ENCODE measurements around the gene SLC25A26. TPM values are rescaled to one million over a fixed set of nuclear protein-coding genes. Genes with fewer than 3 reads are reported as not detected.
"Not testable (repeated sequence)": the region's sequence is repeated elsewhere in the genome, so short reads cannot be mapped to it uniquely, and the experiment has no call there.

SLC25A26 gene
- total RNA-seq, 4 donors from 2014 or later, result 8.5 to 26.3 (median 16.7) TPM

DNA sequence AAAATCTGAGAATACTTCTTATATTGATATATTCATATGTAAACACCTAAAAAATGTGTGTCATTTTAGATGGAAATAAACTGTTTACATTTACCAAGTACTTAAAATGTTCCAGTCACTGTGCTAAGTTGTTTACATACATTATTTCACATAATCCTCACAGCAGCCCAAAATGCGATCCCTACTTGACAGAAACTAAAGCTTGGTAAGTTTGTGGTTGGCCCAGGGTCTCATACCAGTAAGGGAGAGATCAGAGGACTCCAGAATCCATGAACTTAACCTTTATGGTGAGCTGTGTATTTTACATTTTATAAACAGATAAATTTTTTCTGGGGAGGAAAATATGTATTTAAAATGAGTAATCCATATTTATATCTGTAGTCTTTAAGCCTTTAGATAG is 51.2 kb downstream of the SLC25A26 start:
- TF ChIP-seq, protein P1, sequence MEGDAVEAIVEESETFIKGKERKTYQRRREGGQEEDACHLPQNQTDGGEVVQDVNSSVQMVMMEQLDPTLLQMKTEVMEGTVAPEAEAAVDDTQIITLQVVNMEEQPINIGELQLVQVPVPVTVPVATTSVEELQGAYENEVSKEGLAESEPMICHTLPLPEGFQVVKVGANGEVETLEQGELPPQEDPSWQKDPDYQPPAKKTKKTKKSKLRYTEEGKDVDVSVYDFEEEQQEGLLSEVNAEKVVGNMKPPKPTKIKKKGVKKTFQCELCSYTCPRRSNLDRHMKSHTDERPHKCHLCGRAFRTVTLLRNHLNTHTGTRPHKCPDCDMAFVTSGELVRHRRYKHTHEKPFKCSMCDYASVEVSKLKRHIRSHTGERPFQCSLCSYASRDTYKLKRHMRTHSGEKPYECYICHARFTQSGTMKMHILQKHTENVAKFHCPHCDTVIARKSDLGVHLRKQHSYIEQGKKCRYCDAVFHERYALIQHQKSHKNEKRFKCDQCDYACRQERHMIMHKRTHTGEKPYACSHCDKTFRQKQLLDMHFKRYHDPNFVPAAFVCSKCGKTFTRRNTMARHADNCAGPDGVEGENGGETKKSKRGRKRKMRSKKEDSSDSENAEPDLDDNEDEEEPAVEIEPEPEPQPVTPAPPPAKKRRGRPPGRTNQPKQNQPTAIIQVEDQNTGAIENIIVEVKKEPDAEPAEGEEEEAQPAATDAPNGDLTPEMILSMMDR (IDR thresholded peaks at IDR 0.05), result no peak
- TF ChIP-seq POLR2A (IDR thresholded peaks at IDR 0.05), result no peak
- Histone ChIP-seq H3K27me3 (no peaks in the 10 kb centered on the region), H3K9me3 (no peaks in the 10 kb centered on the region), H3K36me3 (no peaks in the 10 kb centered on the region), H3K4me1 (peaks cover 0 to 6% (median 0%) of the 10 kb centered on the region in 3 donors), H3K4me3 (no peak overlapping the region), H3K27ac (no peak overlapping the region)
- intact Hi-C loops (cut with DNase I), result no loop called here
- 75 to 77% methylated on average over 1 of the region's 1 CpG for WGBS, 2 donors
- DNase-seq, result no peak

DNA sequence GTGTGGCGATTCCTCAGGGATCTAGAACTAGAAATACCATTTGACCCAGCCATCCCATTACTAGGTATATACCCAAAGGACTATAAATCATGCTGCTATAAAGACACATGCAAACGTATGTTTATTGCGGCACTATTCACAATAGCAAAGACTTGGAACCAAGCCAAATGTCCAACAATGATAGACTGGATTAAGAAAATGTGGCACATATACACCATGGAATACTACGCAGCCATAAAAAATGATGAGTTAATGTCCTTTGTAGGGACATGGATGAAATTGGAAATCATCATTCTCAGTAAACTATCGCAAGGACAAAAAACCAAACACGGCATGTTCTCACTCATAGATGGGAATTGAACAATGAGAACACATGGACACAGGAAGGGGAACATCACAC is 54.0 kb downstream of the SLC25A26 start:
- H3K27ac ChIP-seq; intact Hi-C loops (cut with DNase I); H3K27me3 ChIP-seq; H3K36me3 ChIP-seq; H3K9me3 ChIP-seq; DNase-seq; H3K4me3 ChIP-seq; H3K4me1 ChIP-seq: not testable (repeated sequence)
- 93 to 94% methylated on average over 6 of the region's 6 CpGs for WGBS, 2 donors

DNA sequence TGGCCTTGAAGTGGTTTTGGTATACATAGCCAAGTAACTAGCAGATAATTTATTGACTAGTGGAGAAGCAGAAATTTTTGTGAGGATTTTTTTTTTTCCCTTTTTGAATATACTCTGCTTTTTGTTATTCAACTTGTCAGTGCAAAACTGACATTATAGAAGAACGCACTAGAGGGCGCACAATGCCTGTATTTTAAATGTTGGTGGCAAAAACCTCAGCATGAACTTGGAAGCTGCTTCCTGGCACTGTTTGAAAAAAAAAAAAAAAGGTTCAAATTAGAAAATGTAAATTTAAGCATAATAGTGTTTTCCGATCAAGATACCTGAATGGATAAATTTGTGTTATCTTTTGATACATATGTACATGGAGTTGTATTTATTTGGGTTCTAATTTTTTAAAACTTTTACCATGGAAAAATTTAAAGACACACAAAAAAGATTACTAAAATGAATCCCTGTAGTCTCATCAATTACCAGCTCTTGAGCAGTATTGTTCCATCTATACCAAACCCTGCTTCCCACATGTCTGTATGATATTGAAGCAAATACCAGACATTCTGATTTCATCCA is 56.0 kb downstream of the SLC25A26 start:
- WGBS, 2 donors, result 8 to 11% methylated on average over 3 of the region's 3 CpGs
- Histone ChIP-seq H3K27ac (no peak overlapping the region), H3K9me3 (no peaks in the 10 kb centered on the region), H3K4me1 (no peaks in the 10 kb centered on the region), H3K36me3 (no peaks in the 10 kb centered on the region), H3K4me3 (no peak overlapping the region), H3K27me3 (no peaks in the 10 kb centered on the region)
- TF ChIP-seq, protein P1 (IDR thresholded peaks at IDR 0.05), result peak; percentile 53 to 77 (median 60)
- TF ChIP-seq POLR2A (IDR thresholded peaks at IDR 0.05), result no peak
- no peak for DNase-seq
- intact Hi-C loops (cut with DNase I), result no loop called here

DNA sequence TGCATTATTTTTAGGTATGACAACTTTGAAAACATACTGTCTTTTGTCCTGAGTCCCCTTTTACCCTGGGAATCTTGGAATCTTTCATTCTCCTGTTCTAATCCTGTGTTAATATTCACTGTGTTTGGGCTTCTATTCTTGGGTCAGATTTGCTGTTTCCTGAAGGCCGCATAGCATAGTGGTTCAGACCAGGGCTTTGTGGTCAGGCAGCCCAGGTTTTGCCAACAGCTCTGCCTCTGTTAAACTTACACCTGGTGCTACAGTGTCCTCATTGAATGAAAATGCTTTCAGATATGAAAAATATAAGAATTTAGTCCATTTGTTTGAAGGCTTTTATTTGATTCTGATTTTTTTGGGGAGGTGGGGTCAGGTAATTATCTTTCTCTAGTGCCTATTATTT is 58.4 kb downstream of the SLC25A26 start:
- Histone ChIP-seq H3K27ac (no peak overlapping the region), H3K36me3 (no peaks in the 10 kb centered on the region), H3K4me1 (no peaks in the 10 kb centered on the region), H3K9me3 (no peaks in the 10 kb centered on the region), H3K4me3 (no peak overlapping the region), H3K27me3 (no peaks in the 10 kb centered on the region)
- intact Hi-C loops (cut with DNase I), result no loop called here
- 67 to 73% methylated on average over 1 of the region's 1 CpG for WGBS, 2 donors
- TF ChIP-seq POLR2A (IDR thresholded peaks at IDR 0.05), result no peak
- TF ChIP-seq, protein P1 (IDR thresholded peaks at IDR 0.05), result no peak
- DNase-seq, result no peak

DNA sequence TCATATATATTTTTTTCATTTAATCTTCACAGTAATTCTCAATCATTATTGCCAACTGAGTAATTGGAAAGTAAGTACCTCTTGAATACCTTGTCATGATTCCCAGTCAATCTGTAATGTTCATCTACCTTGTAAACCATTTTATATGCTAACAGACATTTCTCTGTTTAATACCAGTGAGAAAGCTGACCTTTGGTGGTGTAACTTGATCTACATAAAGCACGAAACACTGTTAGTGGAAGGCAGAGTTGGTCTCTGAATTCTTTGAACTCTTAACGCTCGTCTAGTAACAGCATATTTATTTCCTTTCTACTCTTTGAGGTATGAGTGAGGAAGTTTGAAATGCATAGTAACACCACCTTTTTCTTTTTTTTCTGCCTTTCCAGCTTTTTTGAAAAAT is 59.5 kb downstream of the SLC25A26 start:
- 84 to 88% methylated on average over 3 of the region's 3 CpGs for WGBS, 2 donors
- Histone ChIP-seq H3K4me1 (no peaks in the 10 kb centered on the region), H3K36me3 (no peaks in the 10 kb centered on the region), H3K27ac (no peak overlapping the region), H3K27me3 (no peaks in the 10 kb centered on the region), H3K9me3 (no peaks in the 10 kb centered on the region), H3K4me3 (no peak overlapping the region)
- TF ChIP-seq POLR2A (IDR thresholded peaks at IDR 0.05), result no peak
- TF ChIP-seq, protein P1 (IDR thresholded peaks at IDR 0.05), result no peak
- intact Hi-C loops (cut with DNase I), result no loop called here
- DNase-seq, result no peak

DNA sequence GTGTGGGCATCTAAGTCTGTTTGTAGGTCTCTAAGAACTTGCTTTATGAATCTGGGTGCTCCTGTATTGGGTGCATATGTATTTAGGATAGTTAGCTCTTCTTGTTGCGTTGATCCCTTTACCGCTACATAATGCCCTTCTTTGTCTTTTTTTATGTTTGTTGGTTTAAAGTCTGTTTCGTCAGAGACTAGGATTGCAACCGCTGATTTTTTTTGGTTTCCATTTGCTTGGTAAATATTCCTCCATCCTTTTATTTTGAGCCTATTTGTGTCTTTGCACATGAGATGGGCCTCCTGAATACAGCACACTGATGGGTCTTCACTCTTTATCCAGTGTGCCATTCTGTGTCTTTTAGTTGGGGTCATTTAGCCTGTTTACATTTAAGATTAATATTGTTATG is 71.1 kb downstream of the SLC25A26 start:
- H3K4me1 ChIP-seq; H3K9me3 ChIP-seq; DNase-seq; intact Hi-C loops (cut with DNase I); H3K27me3 ChIP-seq; H3K36me3 ChIP-seq; H3K4me3 ChIP-seq; H3K27ac ChIP-seq: not testable (repeated sequence)
- 69 to 78% methylated on average over 4 of the region's 4 CpGs for WGBS, 2 donors
